MM.1S (cell line): ENCODE results near the gene LINGO1.

Experiments used
- DNase-seq: peaks from one replicate; pipeline ENCODE4 v3.0.0-alpha.2; 2015
- H2AFZ ChIP-seq: fragments of 300-600 bp; sonication (generic); 2 replicates; pipeline ENCODE4 v1.6.0; 2016; ENCODE audit warnings: antibody characterized with exemption, low read length
- H3F3A ChIP-seq: fragments of 300-600 bp; sonication (generic); 2 replicates; pipeline ENCODE4 v1.6.1; 2016; ENCODE audit warnings: mild to moderate bottlenecking, antibody characterized with exemption, low read length, moderate library complexity, mixed read lengths; ENCODE audit not compliant: insufficient read depth
- H3K27ac ChIP-seq: fragments of 300-600 bp; sonication (generic); 2 replicates; pipeline ENCODE4 v1.5.1; 2016; ENCODE audit warnings: mild to moderate bottlenecking, low read length
- H3K27me3 ChIP-seq: fragments of 300-600 bp; sonication (generic); replicated peaks from 2 replicates; pipeline ENCODE4 v1.6.0; 2016; ENCODE audit warnings: low read length; ENCODE audit not compliant: insufficient read depth
- H3K36me3 ChIP-seq: fragments of 300-600 bp; sonication (generic); replicated peaks from 2 replicates; pipeline ENCODE4 v1.6.1; 2016; ENCODE audit warnings: mild to moderate bottlenecking, low read length, mixed read lengths; ENCODE audit not compliant: insufficient read depth
- H3K4me1 ChIP-seq: fragments of 300-600 bp; sonication (generic); 2 replicates; pipeline ENCODE4 v1.6.1; 2016; ENCODE audit warnings: low read length, mixed read lengths
- H3K4me2 ChIP-seq: fragments of 300-600 bp; sonication (generic); 2 replicates; pipeline ENCODE4 v1.6.0; 2016; ENCODE audit warnings: low read depth, low read length
- H3K4me3 ChIP-seq: fragments of 300-600 bp; sonication (generic); 2 replicates; pipeline ENCODE4 v1.5.1; 2016; ENCODE audit warnings: low read length, mixed read lengths
- H3K79me2 ChIP-seq: fragments of 300-600 bp; sonication (generic); 2 replicates; pipeline ENCODE4 v1.6.1; 2016; ENCODE audit warnings: mixed run types, low read length, mixed read lengths
- H3K9ac ChIP-seq: fragments of 300-600 bp; sonication (generic); 2 replicates; pipeline ENCODE4 v1.6.1; 2016; ENCODE audit warnings: low read length, mixed read lengths
- H3K9me2 ChIP-seq: fragments of 300-600 bp; sonication (generic); replicated peaks from 2 replicates; pipeline ENCODE4 v1.6.1; 2016; ENCODE audit warnings: mild to moderate bottlenecking, low read length, mixed read lengths; ENCODE audit not compliant: insufficient read depth
- H3K9me3 ChIP-seq: fragments of 300-600 bp; sonication (generic); replicated peaks from 2 replicates; pipeline ENCODE4 v1.6.1; 2016; ENCODE audit warnings: mild to moderate bottlenecking, low read length, mixed read lengths; ENCODE audit not compliant: insufficient read depth
- H4K20me1 ChIP-seq: fragments of 300-600 bp; sonication (generic); 2 replicates; pipeline ENCODE4 v1.6.1; 2016; ENCODE audit warnings: mild to moderate bottlenecking, low read length, moderate library complexity, mixed read lengths; ENCODE audit not compliant: insufficient read depth
- CTCF ChIP-seq: fragments of 300-600 bp; sonication (generic); IDR thresholded peaks from 2 replicates; pipeline ENCODE4 v1.5.1; 2016; ENCODE audit warnings: antibody characterized with exemption, low read length, mixed read lengths
- EZH2 ChIP-seq: fragments of 300-600 bp; sonication (generic); optimal IDR thresholded peaks from 2 replicates; pipeline ENCODE3; 2017; ENCODE audit warnings: low read depth, mild to moderate bottlenecking, antibody characterized with exemption, low read length, mixed read lengths
- EZH2phosphoT487 ChIP-seq: fragments of 300-600 bp; sonication (generic); IDR thresholded peaks from 2 replicates; pipeline ENCODE4 v1.6.1; 2018; ENCODE audit warnings: antibody characterized with exemption, low read length

LINGO1 gene

GRCh38 chr15:77580996-77581682 is 51.6 kb downstream of the LINGO1 start:
- Histone ChIP-seq H2AFZ (no peak overlapping the region), H3K4me1 (no peaks in the 10 kb centered on the region), H3K9me3 (no peaks in the 10 kb centered on the region), H3K4me3 (no peak overlapping the region), H4K20me1 (no peaks in the 10 kb centered on the region), H3K9ac (no peak overlapping the region), H3K79me2 (no peaks in the 10 kb centered on the region), H3F3A (no peaks in the 10 kb centered on the region), H3K36me3 (no peaks in the 10 kb centered on the region), H3K9me2 (no peaks in the 10 kb centered on the region), H3K4me2 (no peak overlapping the region), H3K27me3 (peaks cover 12% of the 10 kb centered on the region; the same call in 1 of the 2 replicates), H3K27ac (no peak overlapping the region)
- no peak for DNase-seq
- TF ChIP-seq EZH2 (no peak), EZH2phosphoT487 (no peak), CTCF (no peak)

GRCh38 chr15:77579498-77580188 is 53.1 kb downstream of the LINGO1 start:
- Histone ChIP-seq H3K9me2 (no peaks in the 10 kb centered on the region), H3K9me3 (no peaks in the 10 kb centered on the region), H3K36me3 (no peaks in the 10 kb centered on the region), H3F3A (no peaks in the 10 kb centered on the region), H3K4me1 (no peaks in the 10 kb centered on the region), H2AFZ (no peak overlapping the region), H4K20me1 (no peaks in the 10 kb centered on the region), H3K4me2 (no peak overlapping the region), H3K79me2 (no peaks in the 10 kb centered on the region), H3K27ac (no peak overlapping the region), H3K9ac (no peak overlapping the region), H3K4me3 (no peak overlapping the region), H3K27me3 (peaks cover 6% of the 10 kb centered on the region)
- TF ChIP-seq EZH2 (no peak), EZH2phosphoT487 (no peak), CTCF (no peak)
- no peak for DNase-seq

DNA sequence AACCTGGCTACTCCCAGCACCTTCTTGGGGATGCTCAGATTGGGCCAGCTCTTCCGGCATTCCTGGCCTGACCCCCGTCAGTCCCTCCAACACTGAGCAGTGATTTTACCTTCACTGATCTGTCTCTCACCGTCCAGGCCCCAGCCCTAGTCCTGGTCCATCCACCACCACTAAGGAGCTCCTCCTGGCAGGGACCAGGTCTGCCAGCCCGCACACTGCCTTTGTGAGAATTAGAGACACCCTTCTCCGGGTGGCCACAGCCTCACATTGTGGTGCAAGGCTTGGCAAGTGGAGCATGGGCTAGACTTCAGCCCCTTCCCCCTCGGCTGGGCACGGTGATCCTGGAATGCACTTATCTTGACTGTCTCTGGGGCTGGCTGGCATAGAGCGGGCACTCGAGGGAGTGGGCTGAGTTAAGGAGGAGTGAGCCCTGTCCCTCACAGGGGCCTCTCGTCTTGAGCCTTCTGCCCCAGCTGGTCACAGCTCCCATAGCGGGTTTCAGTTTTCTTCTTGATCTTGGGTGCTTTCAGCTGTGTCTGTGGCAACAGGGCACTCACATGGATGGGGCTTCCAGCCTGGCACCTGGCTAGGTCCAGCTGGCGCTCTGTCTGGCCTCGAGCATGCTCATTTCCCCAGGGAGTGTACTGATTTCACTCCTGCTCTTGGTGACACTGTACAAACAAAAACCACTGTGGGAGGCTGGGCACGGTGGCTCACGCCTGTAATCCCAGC is 53.9 kb downstream of the LINGO1 start:
- no peaks in the 10 kb centered on the region for H3K9me2 ChIP-seq
- H3K4me3 ChIP-seq, result no peak overlapping the region
- no peak overlapping the region for H3K27ac ChIP-seq
- H3K79me2 ChIP-seq, result no peaks in the 10 kb centered on the region
- H3K9me3 ChIP-seq, result no peaks in the 10 kb centered on the region
- no peak for TF ChIP-seq EZH2
- no peaks in the 10 kb centered on the region for H3F3A ChIP-seq
- H3K4me1 ChIP-seq, result no peaks in the 10 kb centered on the region
- no peak overlapping the region for H3K9ac ChIP-seq
- no peaks in the 10 kb centered on the region for H3K36me3 ChIP-seq
- peaks cover 13% of the 10 kb centered on the region for H3K27me3 ChIP-seq
- H4K20me1 ChIP-seq, result no peaks in the 10 kb centered on the region
- no peak overlapping the region for H2AFZ ChIP-seq
- H3K4me2 ChIP-seq, result no peak overlapping the region
- DNase-seq, result peak; percentile 25
